CD1c-positive myeloid dendritic cell (primary cell): ENCODE results near the gene LCTL.
"Not testable (repeated sequence)": the region's sequence is repeated elsewhere in the genome, so short reads cannot be mapped to it uniquely, and the experiment has no call there.

Experiments
- DNase-seq: peaks from one replicate; pipeline ENCODE4 v3.0.0-alpha.2; 2016; ENCODE audit errors: extremely low spot score

Gene LCTL

DNA sequence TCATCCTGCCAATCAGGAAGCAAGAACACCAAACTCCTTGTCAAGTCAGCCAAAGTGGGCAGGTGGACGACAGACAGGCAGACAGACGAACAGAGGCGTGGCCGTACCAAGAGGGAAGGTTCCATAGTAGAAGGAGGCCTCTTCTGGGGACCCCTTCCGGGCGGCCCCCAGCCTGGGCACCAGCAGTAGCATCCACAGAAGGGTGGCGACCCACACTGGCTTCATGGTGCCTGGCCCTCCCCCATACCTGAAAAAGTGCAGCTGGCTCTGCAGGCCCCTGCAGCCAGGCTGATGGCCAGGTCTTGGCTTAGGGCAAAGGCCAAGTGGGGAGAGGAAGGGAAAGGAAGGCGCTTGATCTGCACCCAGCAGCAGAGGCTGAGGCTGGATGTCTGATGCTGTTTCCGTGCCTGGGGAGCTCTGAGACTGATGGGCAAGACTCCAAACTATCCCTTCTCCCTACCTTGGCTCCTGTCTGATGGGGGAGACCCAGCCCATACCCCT is 607 bp downstream of the LCTL start:
- DNase-seq, result no peak

DNA sequence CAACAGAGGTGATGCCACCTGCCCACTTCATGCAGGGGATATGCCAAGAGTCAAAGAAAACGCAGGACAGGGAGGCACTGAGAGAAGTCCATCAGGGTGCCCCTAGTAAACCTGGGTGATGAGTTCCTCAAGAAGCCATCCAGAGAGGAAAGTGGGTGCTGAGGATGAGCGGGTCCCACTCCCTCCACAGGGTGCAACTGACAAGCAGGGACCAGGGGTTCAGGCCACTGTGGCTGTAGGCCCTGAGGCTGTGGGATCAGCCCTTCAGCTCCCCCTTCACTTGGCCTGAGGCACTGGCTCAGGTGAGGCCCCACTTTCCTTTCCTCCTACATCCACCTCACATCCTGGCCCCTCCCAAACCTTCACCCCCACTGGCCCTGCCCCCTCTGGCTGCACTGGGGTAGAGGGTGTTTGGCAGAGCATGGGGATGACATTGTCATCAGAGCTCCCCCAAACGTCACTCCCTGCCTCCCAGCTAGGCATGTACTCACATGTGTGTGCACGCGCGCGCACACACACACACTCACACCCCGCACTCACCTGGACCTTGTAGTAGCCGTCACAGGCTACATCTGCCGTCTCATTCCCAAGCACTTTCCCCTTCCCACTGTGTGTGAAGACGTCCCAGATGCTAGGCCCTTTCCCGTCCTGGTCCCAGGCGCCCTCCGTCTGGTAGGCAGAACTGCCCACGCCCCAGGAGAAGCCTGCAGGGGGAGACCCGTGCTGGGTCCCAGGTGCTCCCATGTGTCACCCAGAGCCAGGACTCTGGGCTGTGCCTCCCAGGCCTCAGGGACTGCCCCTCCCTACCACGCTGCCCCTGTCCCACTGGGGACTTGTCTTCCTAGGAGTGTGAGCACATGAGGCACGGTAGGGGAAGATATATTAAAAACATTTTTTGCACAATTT is 1.4 kb downstream of the LCTL start:
- no peak for DNase-seq

DNA sequence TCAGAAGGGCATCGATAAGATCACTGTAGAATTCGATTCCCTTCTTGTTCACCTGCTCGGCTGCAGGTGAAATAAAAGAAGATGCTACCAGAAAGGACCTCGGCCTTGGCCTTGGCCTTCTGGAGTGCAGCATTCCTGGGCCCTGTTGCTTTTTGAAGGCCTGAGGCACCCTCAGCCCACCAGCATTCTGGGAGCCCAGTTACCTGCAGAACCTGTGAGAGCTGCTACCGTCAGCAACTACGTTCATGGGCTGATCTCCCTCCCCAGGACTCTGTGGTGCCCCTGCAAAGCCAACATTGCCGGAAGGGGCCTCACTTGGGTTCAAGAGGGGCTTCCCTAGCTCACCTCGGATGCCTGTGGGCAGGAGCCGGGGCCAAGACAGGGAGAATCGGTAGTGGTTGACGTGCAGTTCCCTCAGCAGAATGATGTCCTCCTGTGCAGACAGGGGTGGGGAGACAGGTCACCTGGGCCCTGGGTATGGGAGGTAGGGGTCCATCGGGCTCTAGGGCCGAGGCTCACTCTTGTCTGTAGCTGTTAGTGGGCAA is 2.2 kb downstream of the LCTL start:
- DNase-seq, result no peak

DNA sequence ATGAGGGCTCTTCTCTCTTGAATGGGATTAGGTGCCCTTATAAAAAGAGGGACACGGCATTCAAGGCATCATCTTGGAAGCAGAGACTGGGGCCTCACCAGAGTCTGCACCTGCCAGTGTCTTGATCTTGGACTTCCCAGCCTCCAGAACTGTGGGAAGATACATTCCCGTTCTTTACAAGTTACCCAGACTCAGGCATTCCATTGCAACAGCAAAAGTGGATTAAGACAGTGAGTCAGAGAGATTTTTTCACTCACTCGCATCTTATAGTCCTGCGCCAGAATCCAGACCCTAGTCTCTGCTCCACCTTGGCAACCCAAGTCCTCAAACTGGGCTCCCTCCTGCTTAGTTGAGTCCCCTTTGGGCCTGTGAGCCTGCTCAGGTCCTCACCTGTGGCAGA is 2.7 kb downstream of the LCTL start:
- no peak for DNase-seq

DNA sequence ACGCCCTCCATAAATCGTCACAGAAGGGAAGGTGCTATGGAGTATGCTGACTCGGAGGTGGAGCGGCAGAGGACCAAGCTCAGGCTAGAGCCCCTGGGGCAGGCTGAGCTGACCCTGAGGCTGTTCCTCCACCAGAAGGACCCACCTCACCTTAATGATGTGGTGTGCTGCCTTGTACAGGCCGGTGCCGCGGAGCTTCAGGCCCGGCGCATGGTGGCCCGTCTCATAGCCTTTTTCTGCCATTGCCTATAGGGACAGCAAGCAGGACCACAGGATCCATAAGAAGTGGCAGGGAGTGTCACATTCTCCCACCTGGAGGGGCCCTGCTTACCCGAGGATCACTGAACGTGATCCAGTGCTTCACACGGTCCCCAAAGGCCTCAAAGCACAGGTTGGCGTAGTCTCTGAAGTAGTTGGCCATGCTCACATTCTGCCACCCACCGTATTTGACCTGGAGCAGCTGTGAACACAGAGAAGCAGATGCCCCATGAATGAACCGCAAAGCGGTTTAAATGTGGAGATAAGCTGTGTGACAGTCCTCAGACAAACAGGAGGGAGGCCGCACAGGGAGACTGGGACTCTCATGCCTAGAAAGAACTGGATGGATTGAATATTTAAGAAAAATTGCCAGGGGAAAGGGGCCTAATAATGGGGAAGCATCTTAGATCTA is 4.8 kb downstream of the LCTL start:
- DNase-seq, result no peak

DNA sequence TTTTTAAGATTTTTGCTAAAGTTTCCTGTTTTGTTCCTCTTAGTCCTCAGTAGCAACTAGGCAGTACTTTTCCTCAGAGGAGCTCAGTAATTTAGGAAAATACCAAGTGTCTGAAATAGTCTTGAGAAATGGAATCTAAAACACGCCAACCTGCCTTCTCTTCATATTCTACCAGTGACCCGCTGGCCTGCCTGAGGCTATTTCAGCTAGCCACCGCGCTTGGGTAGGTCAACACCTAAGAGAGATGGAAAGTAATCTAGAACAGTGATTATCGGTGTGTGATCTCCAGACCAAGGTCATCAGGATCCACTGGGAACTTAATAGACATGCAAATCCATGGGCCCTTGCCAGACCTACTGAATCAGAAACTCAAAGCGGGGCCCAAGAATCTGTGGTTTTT is 7.5 kb downstream of the LCTL start:
- DNase-seq, result no peak

DNA sequence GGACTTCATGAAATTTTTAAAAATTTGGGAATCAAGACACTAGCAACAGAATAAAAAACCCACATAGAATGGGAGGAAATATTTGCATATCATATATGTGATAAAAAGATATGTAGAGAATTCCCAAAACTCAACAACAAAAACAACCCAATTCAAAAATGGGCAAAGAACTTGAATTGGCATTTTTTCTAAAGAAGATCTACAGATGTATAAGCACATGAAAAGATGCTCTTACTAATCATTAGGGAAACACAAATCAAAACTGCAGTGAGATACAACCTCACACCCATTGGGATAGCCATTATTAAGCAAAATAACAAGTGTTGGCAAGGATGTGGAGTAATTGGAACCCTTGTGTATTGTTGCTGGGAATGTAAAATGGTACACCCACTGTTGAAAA is 10.1 kb downstream of the LCTL start:
- no peak for DNase-seq

DNA sequence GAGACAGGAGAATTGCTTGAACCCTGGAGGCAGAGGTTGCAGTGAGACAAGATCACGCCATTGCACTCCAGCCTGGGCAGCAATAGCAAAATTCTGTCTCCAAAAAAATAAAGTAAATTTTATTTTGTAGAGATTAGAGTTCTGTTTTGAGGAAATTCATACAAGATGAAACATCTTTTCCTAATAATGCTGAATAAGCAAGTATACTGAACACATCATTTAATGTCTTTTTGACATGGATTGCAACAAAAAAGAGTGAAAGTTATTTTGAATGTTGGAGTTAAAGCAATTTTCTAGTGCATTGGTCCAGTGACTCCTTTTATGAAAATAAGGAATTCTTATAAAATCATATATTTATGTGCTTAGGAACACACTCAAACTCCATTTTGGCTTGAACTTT is 20.5 kb downstream of the LCTL start:
- DNase-seq, result no peak

DNA sequence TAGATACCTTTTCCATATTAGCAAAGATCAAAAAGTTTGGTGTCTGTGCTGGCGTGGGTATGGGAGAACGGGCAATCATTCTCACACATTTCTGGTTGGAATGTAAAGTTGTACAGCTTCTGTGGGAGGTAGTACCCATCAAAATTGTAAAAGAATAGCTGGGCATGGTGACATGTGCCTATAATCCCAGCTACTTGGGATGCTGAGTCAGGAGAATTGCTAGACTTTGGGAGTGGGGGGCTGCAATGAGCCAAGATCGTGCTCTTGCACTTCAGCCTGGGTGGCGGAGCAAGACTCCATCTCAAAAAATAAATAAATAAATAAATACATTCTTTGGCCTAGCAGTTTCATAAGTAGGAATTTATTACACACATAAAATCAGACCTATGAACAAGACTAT is 22.9 kb downstream of the LCTL start:
- no peak for DNase-seq

DNA sequence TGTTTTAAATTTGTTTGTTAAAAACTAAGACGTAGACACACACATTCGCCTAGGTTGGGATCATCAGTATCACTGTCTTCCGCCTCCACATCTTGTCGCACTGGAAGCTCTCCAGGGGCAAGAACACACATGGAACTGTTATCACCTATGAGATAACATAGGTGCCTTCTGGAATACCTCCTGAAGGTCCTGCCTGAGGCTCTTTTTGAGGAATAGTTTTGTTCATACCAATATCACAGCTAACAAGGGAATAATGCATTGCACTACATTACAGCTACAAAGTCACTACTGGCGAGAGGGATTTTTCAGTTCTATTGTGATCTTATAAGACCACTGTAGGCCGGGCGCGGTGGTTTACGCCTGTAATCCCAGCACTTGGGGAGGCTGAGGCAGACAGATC is 30.7 kb downstream of the LCTL start:
- DNase-seq, result no peak

DNA sequence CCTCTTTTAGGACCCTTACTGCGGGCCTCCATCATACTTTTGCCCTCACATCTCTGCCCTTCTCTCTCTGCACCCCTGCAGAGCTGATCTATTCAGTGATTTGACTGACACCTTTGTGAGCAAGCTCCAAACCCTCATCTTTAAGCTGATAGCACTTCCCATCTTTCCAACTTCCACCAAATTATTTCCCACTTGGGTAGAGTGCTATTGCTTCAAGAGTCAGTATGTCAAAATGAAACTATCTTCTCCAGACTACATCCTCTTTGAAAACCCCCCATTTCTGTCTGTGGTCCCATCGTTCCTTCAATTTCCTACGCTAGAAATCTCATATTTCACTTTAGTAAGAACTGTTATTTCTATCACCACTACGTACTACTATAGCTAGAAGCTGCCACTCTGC is 41.0 kb downstream of the LCTL start:
- DNase-seq, result peak; percentile 38

DNA sequence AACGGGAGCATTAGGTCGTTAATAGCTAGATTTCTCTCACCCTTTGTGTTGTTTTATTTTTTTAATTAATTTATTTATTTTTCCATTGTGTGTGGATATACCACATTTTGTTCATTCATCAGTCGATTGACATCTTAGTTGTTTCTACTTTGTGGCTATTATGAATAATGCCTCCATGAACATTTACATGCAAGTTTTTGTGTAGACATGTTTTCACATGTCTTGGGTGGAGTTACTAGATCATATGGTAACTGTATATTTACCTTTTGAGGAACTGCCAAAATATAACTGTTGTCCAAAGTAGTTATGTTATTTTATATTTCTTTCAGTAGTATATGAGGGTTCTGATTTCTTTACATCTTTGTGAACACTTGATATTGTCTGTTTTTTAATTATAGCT is 41.9 kb downstream of the LCTL start:
- no peak for DNase-seq

DNA sequence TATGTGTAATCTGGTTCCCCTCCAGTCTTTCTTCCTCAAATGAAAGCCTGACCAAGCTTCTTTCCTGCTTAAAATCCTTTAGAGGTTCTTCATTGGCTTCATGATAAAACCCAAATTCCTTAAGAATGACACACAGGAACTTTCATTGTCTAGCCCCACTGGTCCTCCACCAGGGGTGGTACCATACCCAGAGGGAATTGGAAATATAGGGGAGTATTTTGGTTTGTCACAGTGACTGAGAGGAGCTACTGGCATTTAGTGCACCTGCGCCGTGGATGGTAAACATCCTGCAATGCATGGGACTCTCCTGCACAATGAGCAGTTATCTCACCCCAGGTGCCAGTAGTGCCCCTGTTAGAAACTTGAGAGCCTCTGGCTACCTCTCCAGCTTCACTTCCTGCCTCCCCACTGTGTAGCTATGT is 49.9 kb downstream of the LCTL start:
- no peak for DNase-seq

DNA sequence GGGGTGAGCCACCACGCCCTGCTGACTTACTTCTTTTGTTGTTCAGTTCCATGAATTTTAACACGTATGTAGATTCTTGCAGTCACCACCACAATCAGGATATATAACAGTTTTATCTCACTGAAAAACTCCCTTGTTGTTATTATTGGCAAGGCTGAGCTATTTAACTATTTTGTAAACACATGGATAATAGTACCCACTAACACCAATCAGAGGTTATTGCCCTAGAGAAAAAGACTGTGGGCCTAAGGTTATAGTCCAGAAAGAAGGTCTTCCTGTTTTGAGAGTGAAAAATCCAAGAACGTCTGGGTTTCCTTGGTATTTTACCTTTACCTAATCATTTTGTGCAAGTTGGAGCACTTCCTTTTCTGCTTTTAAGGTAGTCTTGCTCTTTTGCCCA is 51.2 kb downstream of the LCTL start:
- no peak for DNase-seq

DNA sequence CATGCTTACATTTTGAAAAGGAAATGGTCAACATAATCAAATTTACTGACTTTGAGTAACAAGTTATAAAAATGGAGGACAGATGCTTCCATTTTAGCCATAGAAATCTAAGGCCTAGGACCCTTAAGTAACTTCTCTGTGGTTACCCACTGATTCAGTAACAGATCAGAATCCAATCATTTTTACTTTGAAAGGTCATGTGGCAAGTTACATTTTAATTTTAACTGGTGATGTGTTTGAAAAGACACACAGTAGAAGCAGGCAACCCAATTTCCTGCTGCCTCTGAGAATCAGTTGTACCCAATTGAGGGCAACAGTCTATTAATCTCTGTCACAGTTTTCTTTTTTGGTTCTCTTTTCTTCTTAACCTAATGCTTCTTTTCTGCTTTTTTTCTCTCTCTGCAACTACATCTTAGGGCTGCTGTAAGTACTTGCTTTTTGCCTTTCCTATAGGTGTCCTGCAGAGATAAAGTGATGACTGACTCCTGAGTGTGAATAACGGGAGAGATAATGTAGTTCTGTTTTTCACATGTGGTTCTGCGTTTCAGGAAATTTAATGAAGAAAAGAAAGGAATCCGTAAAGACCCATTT is 57.4 kb downstream of the LCTL start:
- DNase-seq, result no peak

DNA sequence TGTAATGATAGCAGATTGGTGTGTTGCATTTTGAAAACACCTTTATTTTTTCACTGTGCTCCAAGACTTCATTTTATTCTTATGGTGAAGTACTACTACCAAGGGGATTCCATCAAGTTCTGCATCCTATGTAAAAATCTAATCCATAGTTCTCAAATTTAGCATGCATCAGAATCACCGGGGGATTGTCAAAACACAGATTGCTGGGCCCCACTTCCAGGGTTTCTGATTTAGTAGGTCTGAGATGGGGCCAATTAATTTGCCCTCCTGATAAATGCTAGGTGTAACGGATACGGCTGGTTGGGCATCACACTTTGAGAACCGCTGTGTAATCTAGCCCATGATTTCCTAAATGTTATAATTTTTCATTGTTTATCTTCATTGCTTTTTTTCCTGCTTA is 60.0 kb downstream of the LCTL start:
- DNase-seq, result no peak

DNA sequence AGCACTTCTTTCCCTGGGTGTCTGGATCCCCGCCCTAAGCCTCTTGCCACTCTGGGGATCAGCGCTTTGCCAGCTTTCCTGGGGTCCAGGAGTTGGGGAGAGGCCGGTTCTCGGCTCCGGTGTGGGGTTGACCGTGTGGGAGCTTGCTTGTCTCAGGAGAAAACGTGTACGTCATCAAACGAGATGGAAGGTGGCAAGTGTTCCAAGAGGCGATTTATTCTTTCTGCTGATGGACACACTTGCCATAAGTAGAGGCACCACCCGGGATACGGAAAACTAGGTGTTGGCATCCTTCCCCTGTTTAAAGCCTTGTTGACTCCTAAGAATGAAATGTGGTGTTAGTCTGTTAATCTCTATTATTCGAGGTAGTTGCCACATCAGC is 60.4 kb downstream of the LCTL start:
- no peak for DNase-seq

DNA sequence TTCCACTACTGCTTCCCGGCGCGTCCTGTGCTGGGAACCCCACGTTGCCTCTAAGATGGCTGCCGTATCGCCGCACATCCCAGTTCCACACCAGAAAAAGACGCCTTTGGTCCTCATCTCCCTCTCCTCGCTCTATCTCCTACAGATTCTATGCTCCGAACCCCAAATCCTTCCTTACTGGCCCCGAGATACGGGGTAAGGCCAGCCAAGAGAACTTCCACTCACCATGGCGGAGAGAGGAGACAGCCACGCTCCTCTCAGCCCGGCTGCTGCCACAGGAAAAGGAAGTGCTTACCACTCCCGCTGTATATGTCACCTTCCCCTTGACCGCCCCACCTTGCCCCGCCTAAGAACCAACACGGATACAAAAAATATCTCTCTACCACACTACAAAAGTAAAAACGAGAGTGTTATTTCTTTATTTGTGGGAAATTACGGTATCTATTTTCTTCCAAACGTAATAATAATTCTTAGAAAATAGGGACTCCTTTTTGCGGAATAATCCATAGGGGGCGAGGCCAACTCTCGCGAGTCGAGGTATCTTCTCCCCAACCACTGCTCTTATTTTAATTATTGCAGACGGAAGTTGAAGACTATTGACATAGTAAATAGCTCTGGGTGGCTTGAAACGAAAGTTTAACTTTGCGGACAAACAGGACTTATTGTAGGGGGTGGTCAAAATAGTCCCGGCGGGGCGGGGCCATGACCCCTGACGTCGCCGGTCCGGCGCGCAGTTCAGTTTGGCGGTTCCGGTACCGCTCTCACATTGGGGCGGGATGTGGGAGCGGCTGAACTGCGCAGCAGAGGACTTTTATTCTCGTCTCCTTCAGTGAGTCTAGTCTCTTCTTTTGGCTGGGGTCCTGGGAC is 61.0 kb downstream of the LCTL start, which contains the start of the genes RPL4 and ZWILCH:
Gene RPL4, minus strand, starts transcription at position 293 of the 867 bp plus-strand sequence. Its CDS starts 65 bp downstream, at position 228.
Gene ZWILCH, plus strand, starts transcription at position 764 of the 867 bp plus-strand sequence. Its CDS starts 13 bp downstream, at position 777.
- DNase-seq, result peak; percentile 89

DNA sequence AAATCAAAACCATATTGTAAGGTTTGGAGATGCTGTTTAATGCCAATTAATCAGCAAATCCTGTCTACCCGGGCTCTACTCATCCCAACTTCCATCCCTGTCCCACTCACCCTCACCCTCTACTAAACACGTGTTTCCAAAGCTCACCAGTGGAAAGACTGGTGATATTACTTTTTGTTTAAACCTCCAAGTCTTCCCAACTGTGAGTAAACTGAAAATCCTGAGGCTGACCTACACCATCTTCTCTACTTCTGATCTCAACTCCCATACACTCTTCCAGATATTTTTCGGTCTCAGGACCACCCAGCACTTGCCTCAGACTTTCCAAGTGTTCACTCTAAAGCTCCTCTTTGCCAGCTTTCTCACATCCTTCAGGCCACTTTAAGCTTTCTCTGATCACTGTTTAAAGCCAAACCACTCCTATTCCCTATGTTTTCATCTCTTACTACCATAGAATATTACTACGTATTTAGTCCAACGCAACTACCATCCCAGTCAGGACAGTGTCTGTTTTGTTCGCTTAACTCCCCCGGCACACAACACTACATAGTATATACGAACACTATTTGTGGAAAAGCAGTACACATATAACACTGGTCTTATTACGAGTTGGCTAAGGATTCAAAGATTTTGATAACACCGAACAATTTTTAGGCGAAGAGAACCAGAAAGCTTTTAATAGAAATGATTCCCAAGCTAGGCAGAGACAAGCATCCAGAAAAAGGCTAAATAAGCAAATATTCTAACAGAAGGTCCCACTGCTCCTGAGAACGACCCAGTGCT is 61.8 kb downstream of the LCTL start:
- DNase-seq, result no peak

DNA sequence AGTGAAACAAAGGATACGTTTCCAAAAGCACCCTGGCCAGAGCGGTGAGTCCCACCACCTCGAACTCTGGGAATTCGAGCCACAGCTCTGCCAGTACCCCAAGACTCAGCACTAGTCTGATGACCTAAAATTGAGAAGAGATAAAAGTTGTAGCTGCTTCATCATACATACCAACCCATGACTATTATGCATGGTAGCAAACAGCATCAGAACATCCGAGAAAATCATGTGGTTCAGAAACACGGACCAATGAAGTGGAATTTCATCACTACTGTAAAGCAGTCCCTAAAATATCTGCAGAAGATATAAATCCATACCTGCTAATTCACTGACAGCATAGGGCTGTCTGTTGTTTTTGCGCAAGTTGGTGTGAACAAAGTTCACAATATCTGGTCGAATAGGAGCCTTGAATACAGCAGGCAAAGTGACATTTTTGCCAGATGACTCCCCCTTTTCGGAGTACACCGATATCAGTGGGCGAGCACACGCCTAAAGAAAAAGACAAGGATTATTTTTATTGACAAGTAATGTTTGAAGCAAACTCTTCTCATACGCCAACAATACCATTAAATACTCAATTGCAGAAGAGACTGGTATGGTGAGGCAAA is 62.7 kb downstream of the LCTL start:
- DNase-seq, result not testable (repeated sequence)
